Astrocyte of the hippocampus (primary cell): ENCODE data around the gene PLGLB2.
"Not testable (repeated sequence)": the region's sequence is repeated elsewhere in the genome, so short reads cannot be mapped to it uniquely, and the experiment has no call there.

Source experiments
- DNase-seq: peaks from one replicate; pipeline ENCODE4 v3.0.0; 2011; ENCODE audit warnings: low read depth, low spot score

Gene PLGLB2

DNA sequence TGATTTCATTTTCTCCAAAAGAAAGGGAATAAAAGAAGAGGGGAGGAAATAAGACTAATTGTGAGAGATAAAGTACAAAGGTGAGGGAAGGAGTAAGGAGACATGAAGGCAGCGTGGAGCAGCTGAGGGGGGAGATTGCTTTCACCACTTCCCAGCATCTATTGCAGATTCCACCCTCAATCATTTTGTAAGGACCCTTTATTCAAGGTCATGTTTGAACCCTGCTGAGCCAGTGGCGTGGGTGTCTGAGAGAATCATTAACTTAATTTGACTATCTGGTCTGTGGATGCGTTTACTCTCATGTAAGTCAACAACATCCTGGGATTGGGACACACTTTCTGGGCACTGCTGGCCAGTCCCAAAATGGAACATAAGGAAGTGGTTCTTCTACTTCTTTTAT, at the start of gene PLGLB2:
Gene PLGLB2, plus strand, starts transcription at position 297 of the 400 bp plus-strand sequence. Its CDS starts 67 bp downstream, at position 364.
- DNase-seq = not testable (repeated sequence)

DNA sequence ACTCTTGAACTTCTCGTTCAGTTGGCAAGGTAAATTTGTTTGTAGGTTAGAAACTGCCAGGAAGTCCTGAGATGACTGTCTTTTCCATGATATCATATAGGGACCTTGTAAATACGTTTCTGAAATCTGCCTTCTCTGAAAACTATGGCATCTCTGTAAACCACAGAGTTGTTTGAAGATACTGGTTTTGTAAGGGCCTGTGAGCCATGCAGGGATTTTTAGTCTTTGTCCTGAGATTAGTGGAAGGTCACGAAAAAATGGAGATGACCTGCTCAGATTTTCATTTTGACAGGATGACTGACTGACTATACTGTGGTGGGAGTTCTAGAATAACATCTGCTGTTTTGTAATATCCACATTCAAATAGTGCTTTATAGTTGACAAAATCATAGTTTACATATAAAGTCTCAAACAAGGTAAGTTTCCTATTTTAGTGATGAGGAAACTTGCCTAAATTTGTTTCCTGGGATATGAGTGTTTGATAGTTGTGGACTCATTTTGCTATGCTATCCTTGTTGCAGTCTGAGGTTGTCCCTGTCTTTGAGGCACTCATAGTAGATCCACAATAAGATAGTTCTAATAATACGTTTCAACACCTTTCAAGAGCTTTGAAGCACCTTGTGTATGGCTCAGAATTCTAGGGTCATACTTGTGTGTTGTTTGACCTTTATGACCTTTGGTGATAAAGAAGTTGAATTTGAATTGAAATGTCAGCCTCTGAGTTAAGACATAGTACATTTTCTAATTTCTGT, 43.1 kb upstream of the PLGLB2 start:
- not testable (repeated sequence) for DNase-seq

GRCh38 chr2:87708368-87708767, 39.5 kb upstream of the PLGLB2 start:
- not testable (repeated sequence) for DNase-seq

DNA sequence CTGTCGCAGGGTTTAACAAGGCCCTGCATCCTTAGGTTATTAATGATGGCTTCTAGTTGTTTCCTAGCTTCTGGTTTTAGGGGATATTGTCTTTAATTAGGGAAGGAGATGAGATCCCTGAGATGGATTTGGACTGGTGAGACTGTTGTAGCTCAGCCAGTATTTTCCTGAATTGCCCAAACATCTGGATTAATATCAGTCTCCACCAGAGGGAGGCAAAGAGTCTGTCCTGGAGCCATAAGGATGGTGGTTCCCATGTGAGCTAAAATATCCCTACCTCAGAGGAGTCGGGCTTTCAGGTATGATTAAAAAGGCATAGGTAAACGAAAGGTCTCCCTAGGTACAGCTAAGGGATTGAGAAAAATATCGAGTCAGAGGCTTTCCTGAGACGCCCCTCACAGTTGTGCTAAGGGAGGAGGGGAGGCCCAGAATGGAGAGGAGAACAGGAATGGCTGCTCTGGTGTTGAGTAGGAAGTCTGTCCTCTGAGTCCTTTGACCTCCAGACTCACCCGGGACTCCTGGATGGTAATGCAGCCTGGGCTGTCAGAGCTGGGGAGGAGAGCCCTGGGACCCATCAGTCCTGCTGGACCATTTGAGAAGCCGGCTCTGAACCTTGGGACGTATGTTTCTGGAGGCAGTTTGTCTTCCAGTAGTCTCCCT, 19.8 kb upstream of the PLGLB2 start:
- not testable (repeated sequence) for DNase-seq

DNA sequence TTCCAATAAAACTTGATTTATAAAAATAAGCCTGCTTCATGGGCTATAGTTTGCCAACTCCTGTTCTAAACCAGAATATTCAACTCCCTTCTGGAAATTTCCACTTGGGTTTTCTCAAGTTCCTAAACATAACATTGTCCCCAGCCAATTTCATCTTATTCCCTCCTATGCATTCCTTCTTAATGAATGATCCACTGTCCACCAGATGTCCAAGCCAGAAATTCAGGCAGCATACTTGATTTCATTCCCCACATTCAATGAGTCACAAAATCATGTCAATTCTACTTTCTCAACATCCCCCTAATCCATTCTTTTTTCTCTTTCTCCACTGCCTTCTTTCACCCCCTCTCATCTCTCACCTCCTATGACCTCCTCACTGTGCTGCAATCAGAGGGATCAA, 7.0 kb upstream of the PLGLB2 start:
- not testable (repeated sequence) for DNase-seq

DNA sequence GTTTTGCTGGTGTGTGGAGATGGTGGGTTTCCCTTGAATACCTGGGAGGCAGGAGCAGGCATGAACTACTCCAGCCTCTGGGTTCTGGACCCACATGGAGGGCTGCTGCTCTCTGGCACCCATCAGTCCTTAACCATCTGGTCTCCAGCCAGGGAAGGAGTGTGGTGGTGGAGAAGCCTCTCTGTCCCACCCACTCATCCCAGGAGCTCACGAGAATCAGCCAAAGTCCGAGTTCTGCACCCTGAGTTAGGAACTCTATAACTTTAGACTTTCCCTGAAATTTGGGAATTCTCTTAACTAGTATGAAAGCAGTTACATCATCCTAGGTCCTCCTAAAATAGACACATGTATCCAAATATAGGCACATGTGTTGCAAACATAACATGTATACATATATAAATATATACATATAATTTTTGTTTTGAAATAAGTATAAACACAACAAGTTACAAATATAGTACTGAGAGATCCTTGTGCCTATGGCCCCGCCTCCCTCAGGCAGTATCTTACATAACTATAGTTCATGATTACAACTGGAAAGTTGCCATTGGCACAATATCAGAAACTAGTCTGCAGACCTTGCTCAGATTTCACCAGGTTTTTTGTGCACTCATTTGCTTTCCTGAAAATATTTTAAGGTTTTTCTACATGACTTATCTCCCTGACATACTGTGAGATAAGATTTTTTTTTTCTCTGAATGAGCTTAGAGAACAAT, 5.3 kb upstream of the PLGLB2 start:
- not testable (repeated sequence) for DNase-seq

GRCh38 chr2:87743638-87744037, 4.2 kb upstream of the PLGLB2 start:
- DNase-seq = not testable (repeated sequence)

- DNase-seq = not testable (repeated sequence)
Observed at GRCh38 chr2:87745353-87745951, 2.4 kb upstream of the PLGLB2 start.

GRCh38 chr2:87748524-87748923, 637 bp downstream of the PLGLB2 start:
- not testable (repeated sequence) for DNase-seq

DNA sequence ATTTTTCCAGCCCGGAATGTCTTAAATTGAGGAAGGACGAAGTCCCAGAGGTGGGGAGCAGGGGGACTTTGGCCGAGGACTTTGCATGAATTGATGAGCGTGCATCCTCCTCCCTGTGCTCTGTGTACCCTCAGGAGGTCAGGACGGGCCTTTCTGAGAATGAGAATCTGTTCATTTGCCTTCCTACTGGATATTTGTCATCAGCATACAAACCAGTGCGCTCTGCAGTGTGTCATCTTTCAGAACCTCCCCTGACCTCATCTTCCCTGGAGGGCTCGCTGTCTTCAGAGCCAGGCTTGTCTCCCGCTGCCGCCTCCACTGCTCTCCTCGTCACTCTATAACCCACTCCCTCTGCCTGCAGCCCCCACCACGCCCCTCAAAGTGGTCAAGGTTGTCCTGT, 2.7 kb downstream of the PLGLB2 start:
- DNase-seq = not testable (repeated sequence)

DNA sequence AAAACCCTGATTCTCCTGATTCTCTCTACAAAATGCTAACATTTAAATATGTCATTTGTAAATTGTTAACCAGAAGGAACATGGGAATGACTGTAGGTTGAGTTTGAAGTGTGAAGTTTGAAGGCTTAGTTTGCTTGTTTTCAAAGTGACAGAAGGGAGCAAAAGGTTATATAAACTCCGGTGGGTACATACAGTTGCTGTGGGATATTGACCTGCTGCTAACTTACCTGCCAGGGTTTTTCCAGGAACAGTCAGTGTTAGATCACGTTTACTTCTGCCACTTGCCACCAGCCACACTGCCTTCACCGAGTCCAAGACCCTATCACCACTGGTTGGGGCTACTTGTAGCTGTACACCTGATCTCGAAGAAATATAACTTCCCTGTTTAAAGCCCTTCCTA, 6.9 kb downstream of the PLGLB2 start:
- not testable (repeated sequence) for DNase-seq
